K562 (cell line): ENCODE results near the gene MBNL1. TPM values are rescaled to one million over a fixed set of nuclear protein-coding genes. Genes with fewer than 3 reads are reported as not detected.
A peak's percentile ranks its signal among the peaks of the same experiment; 100 is the strongest.

ENCODE experiments used
- ATAC-seq: fragments of 200-7000 bp; cut with Tn5 transposase; 3 replicates; pipeline ENCODE4 v1.9.1; 2020; ENCODE audit warnings: moderate library complexity
- BruUV-seq: library from RNA; stranded (reverse); fragments of 400-500 nt; replicated peaks from 2 replicates; lab custom pipeline; 2021; lab: Mats Ljungman, UMichigan
- CTCF ChIA-PET: fragments of 300-600 bp; formaldehyde crosslinking; extraction: SDS; loops from one replicate; lab custom pipeline; 2021; ENCODE audit warnings: low intra/inter-chr PET ratio; lab: Yijun Ruan, JAX
- POLR2A ChIA-PET: fragments of 300-600, 350-650 bp; sonication (Branson Sonifier 250); formaldehyde crosslinking; extraction: SDS; loops from one replicate; lab custom pipeline; 2021; ENCODE audit warnings: antibody characterized with exemption, inconsistent platforms; lab: Yijun Ruan, JAX
- DNase-seq, 4 experiments: peaks; one replicate each; pipeline versions ENCODE4 v3.0.0 to v3.0.0-alpha.2; 2011 to 2018; ENCODE audit warnings: low spot score in 3 of 4, mixed read lengths in 3 of 4; ENCODE audit errors: extremely low read depth in 1 of 4
- FAIRE-seq: peaks from 2 replicates; lab custom pipeline; 2011; peaks lifted over from hg19 to GRCh38; lab: Jason Lieb, UNC
- H2AFZ ChIP-seq: 2 replicates; pipeline ENCODE4 v1.6.0; 2011; ENCODE audit warnings: low read depth, low read length, control low read depth, inconsistent platforms
- H3K27ac ChIP-seq: fragments of 200-600 bp; 3 replicates; pipeline ENCODE4 v1.8.0; 2011; ENCODE audit warnings: low read depth, mild to moderate bottlenecking, control low read depth, inconsistent platforms, low read length, moderate library complexity, mixed read lengths; ENCODE audit errors: extremely low read depth
- H3K27me3 ChIP-seq, 2 experiments: fragments of 300-600 bp in 1 of 2; 2 replicates in 1 of 2; 3 replicates in 1 of 2; pipeline versions ENCODE4 v1.6.0 to v1.8.0; 2011; ENCODE audit warnings: inconsistent platforms in 2 of 2, low read length in 2 of 2, mild to moderate bottlenecking in 1 of 2, mixed read lengths in 1 of 2, moderate library complexity in 1 of 2; ENCODE audit not compliant: control insufficient read depth in 2 of 2, insufficient read depth in 2 of 2
- H3K36me3 ChIP-seq: fragments of 300-600 bp; 3 replicates; pipeline ENCODE4 v1.8.0; 2011; ENCODE audit warnings: mild to moderate bottlenecking, low read length, inconsistent platforms; ENCODE audit not compliant: control insufficient read depth, insufficient read depth
- H3K4me1 ChIP-seq, 2 experiments: fragments of 200-600 bp in 1 of 2; replicated peaks in 1 of 2; 2 replicates in 1 of 2; 3 replicates in 1 of 2; pipeline versions ENCODE4 v1.5.1 to v1.8.0; 2011; ENCODE audit warnings: inconsistent platforms in 2 of 2, low read length in 2 of 2, mild to moderate bottlenecking in 1 of 2, mixed read lengths in 1 of 2, moderate library complexity in 1 of 2; ENCODE audit not compliant: control insufficient read depth in 2 of 2, insufficient read depth in 2 of 2
- H3K4me2 ChIP-seq: 2 replicates; pipeline ENCODE4 v1.6.1; 2011; ENCODE audit warnings: low read length, control low read depth, inconsistent platforms, mixed read lengths; ENCODE audit not compliant: insufficient read depth
- H3K4me3 ChIP-seq: fragments of 200-600 bp; sonication (generic), shearing (Covaris generic); 2 replicates; pipeline ENCODE4 v1.5.1; 2016; ENCODE audit warnings: control low read depth, inconsistent platforms
- H3K79me2 ChIP-seq: fragments of 200-600 bp; 3 replicates; pipeline ENCODE4 v1.8.0; 2011; ENCODE audit warnings: low read length, inconsistent platforms; ENCODE audit not compliant: control insufficient read depth, insufficient read depth
- H3K9ac ChIP-seq, 2 experiments: 2 replicates each; pipeline versions ENCODE4 v1.6.0 to v1.6.1; 2011; ENCODE audit warnings: low read depth in 2 of 2, low read length in 2 of 2, control low read depth in 1 of 2, inconsistent platforms in 1 of 2, mild to moderate bottlenecking in 1 of 2, mixed read lengths in 1 of 2; ENCODE audit not compliant: insufficient read depth in 1 of 2
- H3K9me1 ChIP-seq: one replicate; pipeline ENCODE4 v1.6.0; 2011; ENCODE audit warnings: inconsistent platforms, mild to moderate bottlenecking, low read length, moderate library complexity; ENCODE audit not compliant: control insufficient read depth, insufficient read depth
- H3K9me3 ChIP-seq: replicated peaks from 2 replicates; pipeline ENCODE4 v1.5.1; 2011; ENCODE audit warnings: low read depth, low read length, inconsistent platforms; ENCODE audit not compliant: control insufficient read depth, insufficient read depth
- H4K20me1 ChIP-seq: replicated peaks from 2 replicates; pipeline ENCODE4 v1.6.1; 2011; ENCODE audit warnings: low read length, inconsistent platforms, mixed read lengths; ENCODE audit not compliant: control insufficient read depth, insufficient read depth
- CBX8 ChIP-seq: fragments of 200-600 bp; sonication (generic); IDR thresholded peaks from 2 replicates; pipeline ENCODE4 v1.6.1; 2012; ENCODE audit warnings: borderline replicate concordance, mixed run types, low read depth, mild to moderate bottlenecking, moderate library complexity, mixed read lengths, low read length, control low read depth, inconsistent platforms; ENCODE audit not compliant: poor library complexity, severe bottlenecking; ENCODE audit errors: extremely low read depth
- FUS ChIP-seq: fragments of 200-400 bp; formaldehyde crosslinking; optimal IDR thresholded peaks from 2 replicates; pipeline ENCODE3; 2017; ENCODE audit warnings: low read depth, low read length
- MTA1 ChIP-seq: fragments of 450-650 bp; IDR thresholded peaks from 2 replicates; pipeline ENCODE4 v1.6.1; 2017; ENCODE audit warnings: borderline replicate concordance
- POLR3G ChIP-seq: IDR thresholded peaks from 2 replicates; pipeline ENCODE4 v1.6.1; 2011; ENCODE audit not compliant: insufficient read length, insufficient replicate concordance; ENCODE audit errors: extremely low read depth
- ZNF124 ChIP-seq: sonication (generic); formaldehyde crosslinking; IDR thresholded peaks from 2 replicates; pipeline ENCODE4 v1.8.1; 2022; ENCODE audit warnings: missing genetic modification reagents
- ZNF324 ChIP-seq: fragments of 250-450 bp; sonication (Bioruptor Pico); IDR thresholded peaks from 2 replicates; pipeline ENCODE4 v1.4.0; 2020; ENCODE audit warnings: mild to moderate bottlenecking
- ZNF707 ChIP-seq: fragments of 250-450 bp; sonication (Bioruptor Pico); conservative IDR thresholded peaks from 2 replicates; pipeline ENCODE4 v1.8.0; 2022; ENCODE audit warnings: inconsistent platforms, mild to moderate bottlenecking, moderate library complexity
- WGBS: fragments of 100-300 bp; shearing (Covaris generic); methylation state at CpG from one replicate; pipeline ENCODE4 v1.1.6; 2016; ENCODE audit warnings: low coverage, mixed read lengths; ENCODE audit not compliant: insufficient coverage; ENCODE audit errors: missing lambda C conversion rate; 5-methylcytosine and 5-hydroxymethylcytosine counted together
- in situ Hi-C: fragments of 300-500 bp; cut with MboI; formaldehyde crosslinking; loops from 4 replicates; pipeline ENCODE4 v1.15.0; 2018; ENCODE audit warnings: inconsistent platforms, mixed read lengths
- intact Hi-C: fragments of 100-400 bp; cut with micrococcal nuclease; formaldehyde crosslinking; loops from 2 replicates; pipeline ENCODE4 v1.14.2; 2022
- polyA plus RNA-seq, 8 experiments: library from polyadenylated mRNA; depleted of rRNA in 4 of 8; stranded (reverse) in 5 of 8; unstranded in 3 of 8; fragments of >200 nt; fragmentation: Nextera tagmentation in 2 of 8; fragmentation: Illumina TruSeq in 1 of 8; extraction: Ambion mirVana in 2 of 8; extraction: Trizol in 1 of 8; gene quantifications; 2 replicates each; pipeline versions ENCODE4 v1.2.1 to v1.2.3, GENCODE V29; 2011 to 2014; ENCODE audit warnings: inconsistent platforms in 1 of 8, missing spikeins in 1 of 8
- total RNA-seq, 7 experiments: library from RNA; depleted of rRNA in 6 of 7; stranded (reverse); fragments of >200 nt in 6 of 7; fragmentation: Illumina TruSeq in 2 of 7; extraction: Trizol in 2 of 7; gene quantifications; 2 replicates each; pipeline versions ENCODE4 v1.2.1 to v1.2.3, GENCODE V29; 2011 to 2021; ENCODE audit warnings: low replicate concordance in 1 of 7
- TF ChIP-seq, protein P1 (sequence below): fragments of 450-650 bp; IDR thresholded peaks from 2 replicates; pipeline ENCODE4 v1.6.1; 2016; ENCODE audit warnings: low read depth, mild to moderate bottlenecking, moderate library complexity
- TF ChIP-seq, protein P2 (sequence below): fragments of 450-650 bp; IDR thresholded peaks from 2 replicates; pipeline ENCODE4 v1.6.1; 2016
- TF ChIP-seq, protein P3 (sequence below), 2 experiments: fragments of 450-650 bp; IDR thresholded peaks; 2 replicates each; pipeline ENCODE4 v1.6.1; 2018; ENCODE audit warnings: mild to moderate bottlenecking in 2 of 2, low read depth in 1 of 2; ENCODE audit not compliant: partially characterized antibody in 2 of 2

MBNL1 gene
- total and polyA plus RNA-seq, 9 of the 15 experiments (the other 6 are each of a cell fraction or from before 2014, with no cell fraction given) = 70.3 to 243 (median 220) TPM

DNA sequence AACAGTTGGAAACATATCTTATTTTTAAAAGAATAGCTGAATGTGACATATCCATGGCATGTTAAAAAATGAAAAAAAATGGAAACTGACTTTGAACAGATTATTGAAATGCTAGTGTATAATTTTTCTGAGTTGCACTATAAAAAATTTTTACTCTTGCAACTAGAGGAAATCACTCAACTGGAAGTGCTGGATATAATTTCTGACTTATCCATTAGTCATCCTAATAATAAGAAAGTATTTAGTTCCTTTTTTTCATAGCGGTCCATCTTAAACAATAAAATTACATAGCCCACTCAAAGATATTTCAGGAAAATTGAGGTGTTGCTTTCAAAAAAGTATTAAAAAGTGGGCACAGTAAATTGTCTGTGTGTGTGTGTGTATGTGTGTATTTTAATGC, 80.7 kb downstream of the MBNL1 start:
- no peaks in the 10 kb centered on the region; the same call in 1 of the 2 replicates for H4K20me1 ChIP-seq
- no peaks in the 10 kb centered on the region for H3K9me1 ChIP-seq
- no peak overlapping the region for H3K4me3 ChIP-seq
- H3K27me3 ChIP-seq = no peaks in the 10 kb centered on the region
- H3K9ac ChIP-seq = no peak overlapping the region
- in situ Hi-C loops = no loop called here
- ChIA-PET POLR2A (no interaction called here), CTCF (no interaction called here)
- no peak overlapping the region; the same call in 2 of the 3 replicates for H3K27ac ChIP-seq
- WGBS = 95% methylated on average over 1 of the region's 1 CpG
- H3K79me2 ChIP-seq = peaks cover 100% of the 10 kb centered on the region
- no peak for ATAC-seq
- intact Hi-C loops = no loop called here
- H3K36me3 ChIP-seq = peaks cover 61% of the 10 kb centered on the region
- no peak overlapping the region for H2AFZ ChIP-seq
- H3K9me3 ChIP-seq = no peaks in the 10 kb centered on the region
- BruUV-seq = no TSS peak
- peaks cover 3 to 21% of the 10 kb centered on the region in 2 experiments; a peak in 3 of 5 replicates for H3K4me1 ChIP-seq
- H3K4me2 ChIP-seq = no peak overlapping the region
- no peak for FAIRE-seq
- DNase-seq = no peak
- TF ChIP-seq FUS (no peak), ZNF124 (CRISPR knock-in tag) (no peak)
- TF ChIP-seq, protein P1, sequence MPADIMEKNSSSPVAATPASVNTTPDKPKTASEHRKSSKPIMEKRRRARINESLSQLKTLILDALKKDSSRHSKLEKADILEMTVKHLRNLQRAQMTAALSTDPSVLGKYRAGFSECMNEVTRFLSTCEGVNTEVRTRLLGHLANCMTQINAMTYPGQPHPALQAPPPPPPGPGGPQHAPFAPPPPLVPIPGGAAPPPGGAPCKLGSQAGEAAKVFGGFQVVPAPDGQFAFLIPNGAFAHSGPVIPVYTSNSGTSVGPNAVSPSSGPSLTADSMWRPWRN = no peak

DNA sequence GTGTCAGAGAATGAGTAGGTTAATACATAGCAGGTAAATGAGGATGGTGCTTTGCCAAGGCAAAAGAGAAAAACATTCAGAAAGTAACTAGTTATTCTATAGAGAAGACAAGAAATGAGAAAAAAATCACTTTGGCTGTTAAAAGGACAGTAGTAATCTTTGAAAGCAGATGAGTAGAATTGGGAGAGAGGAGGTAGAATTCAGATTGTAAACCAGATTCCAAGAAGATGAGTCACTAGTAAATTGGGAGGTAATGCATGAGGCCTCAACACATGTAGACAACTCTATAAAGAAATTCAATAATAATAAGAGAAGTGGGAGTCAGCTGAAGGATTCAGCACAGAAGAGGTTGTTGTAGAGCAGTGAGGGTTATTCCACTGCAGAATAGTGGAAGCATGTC, 81.4 kb downstream of the MBNL1 start:
- Histone ChIP-seq H3K4me1 (peaks cover 3 to 21% of the 10 kb centered on the region in 2 experiments; a peak in 3 of 5 replicates), H4K20me1 (no peaks in the 10 kb centered on the region; the same call in 1 of the 2 replicates), H2AFZ (no peak overlapping the region), H3K36me3 (peaks cover 58% of the 10 kb centered on the region), H3K79me2 (peaks cover 100% of the 10 kb centered on the region), H3K4me2 (no peak overlapping the region), H3K27ac (no peak overlapping the region), H3K4me3 (no peak overlapping the region), H3K9me1 (no peaks in the 10 kb centered on the region), H3K9me3 (no peaks in the 10 kb centered on the region), H3K27me3 (no peaks in the 10 kb centered on the region), H3K9ac (no peak overlapping the region)
- no TSS peak for BruUV-seq
- ChIA-PET POLR2A (no interaction called here), CTCF (no interaction called here)
- intact Hi-C loops (no loop called here), in situ Hi-C loops (no loop called here)
- ATAC-seq (peak; percentile 10), DNase-seq (peak in 1 of 4 experiments; percentile 25), FAIRE-seq (no peak)
- no peak for TF ChIP-seq POLR3G
- TF ChIP-seq MTA1 = no peak
- no peak for TF ChIP-seq ZNF707 (CRISPR knock-in tag)
- TF ChIP-seq, protein P2, sequence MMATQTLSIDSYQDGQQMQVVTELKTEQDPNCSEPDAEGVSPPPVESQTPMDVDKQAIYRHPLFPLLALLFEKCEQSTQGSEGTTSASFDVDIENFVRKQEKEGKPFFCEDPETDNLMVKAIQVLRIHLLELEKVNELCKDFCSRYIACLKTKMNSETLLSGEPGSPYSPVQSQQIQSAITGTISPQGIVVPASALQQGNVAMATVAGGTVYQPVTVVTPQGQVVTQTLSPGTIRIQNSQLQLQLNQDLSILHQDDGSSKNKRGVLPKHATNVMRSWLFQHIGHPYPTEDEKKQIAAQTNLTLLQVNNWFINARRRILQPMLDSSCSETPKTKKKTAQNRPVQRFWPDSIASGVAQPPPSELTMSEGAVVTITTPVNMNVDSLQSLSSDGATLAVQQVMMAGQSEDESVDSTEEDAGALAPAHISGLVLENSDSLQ = no peak
- TF ChIP-seq ZNF324 (CRISPR knock-in tag) = no peak
- no peak for TF ChIP-seq CBX8
- TF ChIP-seq, protein P3, sequence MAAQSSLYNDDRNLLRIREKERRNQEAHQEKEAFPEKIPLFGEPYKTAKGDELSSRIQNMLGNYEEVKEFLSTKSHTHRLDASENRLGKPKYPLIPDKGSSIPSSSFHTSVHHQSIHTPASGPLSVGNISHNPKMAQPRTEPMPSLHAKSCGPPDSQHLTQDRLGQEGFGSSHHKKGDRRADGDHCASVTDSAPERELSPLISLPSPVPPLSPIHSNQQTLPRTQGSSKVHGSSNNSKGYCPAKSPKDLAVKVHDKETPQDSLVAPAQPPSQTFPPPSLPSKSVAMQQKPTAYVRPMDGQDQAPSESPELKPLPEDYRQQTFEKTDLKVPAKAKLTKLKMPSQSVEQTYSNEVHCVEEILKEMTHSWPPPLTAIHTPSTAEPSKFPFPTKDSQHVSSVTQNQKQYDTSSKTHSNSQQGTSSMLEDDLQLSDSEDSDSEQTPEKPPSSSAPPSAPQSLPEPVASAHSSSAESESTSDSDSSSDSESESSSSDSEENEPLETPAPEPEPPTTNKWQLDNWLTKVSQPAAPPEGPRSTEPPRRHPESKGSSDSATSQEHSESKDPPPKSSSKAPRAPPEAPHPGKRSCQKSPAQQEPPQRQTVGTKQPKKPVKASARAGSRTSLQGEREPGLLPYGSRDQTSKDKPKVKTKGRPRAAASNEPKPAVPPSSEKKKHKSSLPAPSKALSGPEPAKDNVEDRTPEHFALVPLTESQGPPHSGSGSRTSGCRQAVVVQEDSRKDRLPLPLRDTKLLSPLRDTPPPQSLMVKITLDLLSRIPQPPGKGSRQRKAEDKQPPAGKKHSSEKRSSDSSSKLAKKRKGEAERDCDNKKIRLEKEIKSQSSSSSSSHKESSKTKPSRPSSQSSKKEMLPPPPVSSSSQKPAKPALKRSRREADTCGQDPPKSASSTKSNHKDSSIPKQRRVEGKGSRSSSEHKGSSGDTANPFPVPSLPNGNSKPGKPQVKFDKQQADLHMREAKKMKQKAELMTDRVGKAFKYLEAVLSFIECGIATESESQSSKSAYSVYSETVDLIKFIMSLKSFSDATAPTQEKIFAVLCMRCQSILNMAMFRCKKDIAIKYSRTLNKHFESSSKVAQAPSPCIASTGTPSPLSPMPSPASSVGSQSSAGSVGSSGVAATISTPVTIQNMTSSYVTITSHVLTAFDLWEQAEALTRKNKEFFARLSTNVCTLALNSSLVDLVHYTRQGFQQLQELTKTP (IDR thresholded peaks at IDR 0.05; ENCODE audit: low read depth in 1 of 2, partially characterized antibody in 2 of 2) = peak in 1 of 2 experiments; percentile 29
